ENCODE results near the gene SAAL1. TPM values are rescaled to one million over a fixed set of nuclear protein-coding genes. Genes with fewer than 3 reads are reported as not detected.

Gene SAAL1
- total RNA-seq, 1 experiment from 2014 or later = 43.5 TPM

GRCh38 chr11:18145025-18145424 is 39.1 kb upstream of the SAAL1 start:
- Histone ChIP-seq H3K4me1 (ENCODE audit: insufficient read depth, low read length) (no peaks in the 10 kb centered on the region), H3K4ac (ENCODE audit: low read depth, low read length) (no peak overlapping the region), H3K79me1 (ENCODE audit: insufficient read depth, low read depth, low read length, poor library complexity, severe bottlenecking) (no peaks in the 10 kb centered on the region), H3K23ac (ENCODE audit: insufficient read length, low read depth, low read length) (no peak overlapping the region), H3K79me2 (ENCODE audit: insufficient read depth, low read length) (no peaks in the 10 kb centered on the region), H2BK20ac (ENCODE audit: low read depth, low read length, poor library complexity, severe bottlenecking) (no peak overlapping the region), H3K9ac (ENCODE audit: extremely low read depth, insufficient read length, low read length) (no peak overlapping the region), H2AK5ac (ENCODE audit: insufficient read length, low read length) (no peak overlapping the region), H3K27ac (ENCODE audit: insufficient read length, low read depth, low read length) (no peak overlapping the region), H3K9me3 (ENCODE audit: control insufficient read depth, low read depth, low read length) (no peaks in the 10 kb centered on the region), H3K56ac (ENCODE audit: insufficient read length, low read depth, low read length) (no peak overlapping the region), H4K20me1 (ENCODE audit: control insufficient read depth, insufficient read depth, insufficient read length) (no peaks in the 10 kb centered on the region), H2AFZ (ENCODE audit: low read length) (no peak overlapping the region), H3K23me2 (ENCODE audit: insufficient read length, low read depth, low read length, poor library complexity, severe bottlenecking) (no peaks in the 10 kb centered on the region), H3K14ac (ENCODE audit: insufficient read depth, low read length) (no peak overlapping the region), H4K91ac (ENCODE audit: insufficient read length, low read depth, low read length) (no peak overlapping the region), H2BK120ac (ENCODE audit: low read depth, low read length, poor library complexity, severe bottlenecking) (no peak overlapping the region), H2BK15ac (ENCODE audit: low read depth, low read length) (no peak overlapping the region), H3T11ph (ENCODE audit: low read length) (no peak overlapping the region), H3K18ac (ENCODE audit: insufficient read length, low read depth, low read length) (no peak overlapping the region), H2BK12ac (ENCODE audit: insufficient read length, low read depth, low read length) (no peak overlapping the region), H4K5ac (ENCODE audit: insufficient read length, low read depth, low read length) (no peak overlapping the region), H2BK5ac (ENCODE audit: insufficient read length, low read length) (no peak overlapping the region), H4K8ac (replicated peaks; ENCODE audit: insufficient read length, low read depth, low read length) (no peak overlapping the region), H3K27me3 (ENCODE audit: insufficient read depth, low read length) (no peaks in the 10 kb centered on the region), H3K4me2 (ENCODE audit: insufficient read depth, insufficient read length, low read length) (no peak overlapping the region)
- no CpG with 5 or more reads among the region's 2 CpGs for WGBS (ENCODE audit: extremely low coverage, insufficient read length, low lambda C conversion rate)
- no peak overlapping the region for H3K27ac Mint-ChIP-seq
- H3K27me3 Mint-ChIP-seq (ENCODE audit: low read depth) = no peaks in the 10 kb centered on the region; the same call in 1 of the 2 replicates
- DNase-seq = no peak
- H3K9me3 Mint-ChIP-seq = no peaks in the 10 kb centered on the region; a peak in 2 of 5 replicates
- no peak overlapping the region for H3K4me3 Mint-ChIP-seq
- H3K36me3 Mint-ChIP-seq (ENCODE audit: insufficient read depth in 1 of 3, low read depth in 3 of 3) = no peaks in the 10 kb centered on the region; a peak in 1 of 7 replicates
- no peaks in the 10 kb centered on the region for H3K4me1 Mint-ChIP-seq
- TF ChIP-seq CTCF (conservative IDR thresholded peaks at IDR 0.05) = peak; percentile 65

Data from H9 (cell line).